Neural crest cell (in vitro differentiated cells): Measurements from ENCODE around the gene REEP6. TPM values are rescaled to one million over a fixed set of nuclear protein-coding genes. Genes with fewer than 3 reads are reported as not detected.

Experiments
- DNase-seq: peaks from one replicate; pipeline ENCODE4 v3.0.0; 2021; ENCODE audit warnings: low read depth, mixed read lengths, low spot score
- H3K27ac Mint-ChIP-seq: one replicate; pipeline ENCODE4 v1.8.0; 2021; ENCODE audit warnings: mild to moderate bottlenecking, mixed read lengths; ENCODE audit not compliant: unreplicated experiment
- H3K27me3 Mint-ChIP-seq: 2 replicates; pipeline ENCODE4 v1.8.0; 2021; ENCODE audit warnings: low read depth, mild to moderate bottlenecking, mixed read lengths
- H3K36me3 Mint-ChIP-seq: 2 replicates; pipeline ENCODE4 v1.8.0; 2021; ENCODE audit warnings: low read depth, mild to moderate bottlenecking, mixed read lengths
- H3K4me1 Mint-ChIP-seq: 2 replicates; pipeline ENCODE4 v1.8.0; 2021; ENCODE audit warnings: mixed read lengths
- H3K4me3 Mint-ChIP-seq: one replicate; pipeline ENCODE4 v1.8.0; 2021; ENCODE audit warnings: mild to moderate bottlenecking, mixed read lengths
- H3K9me3 Mint-ChIP-seq: 2 replicates; pipeline ENCODE4 v1.8.0; 2021; ENCODE audit warnings: mixed read lengths
- CTCF ChIP-seq: fragments of 200-600 bp; sonication (generic); conservative IDR thresholded peaks from 2 replicates; pipeline ENCODE4 v1.5.0; 2021; ENCODE audit warnings: antibody characterized with exemption, mild to moderate bottlenecking
- total RNA-seq: library from RNA; stranded (reverse); gene quantifications from 2 replicates; pipeline ENCODE4 v1.2.1, GENCODE V29; 2021

REEP6 gene
- total RNA-seq, 1 donor from 2014 or later = 8.2 TPM

GRCh38 chr19:1492474-1493006 lies 1.6 kb downstream of the REEP6 start:
- peaks cover 23% of the 10 kb centered on the region for H3K27me3 Mint-ChIP-seq
- no peak overlapping the region for H3K27ac Mint-ChIP-seq
- H3K4me1 Mint-ChIP-seq = peaks cover 13% of the 10 kb centered on the region
- no peak for DNase-seq
- H3K9me3 Mint-ChIP-seq = no peaks in the 10 kb centered on the region
- peak overlapping the region; percentile 31 for H3K4me3 Mint-ChIP-seq
- TF ChIP-seq CTCF = no peak
- no peaks in the 10 kb centered on the region for H3K36me3 Mint-ChIP-seq

GRCh38 chr19:1494115-1494815 lies 3.3 kb downstream of the REEP6 start:
- Mint-ChIP-seq H3K9me3 (no peaks in the 10 kb centered on the region), H3K27me3 (peaks cover 23% of the 10 kb centered on the region)

GRCh38 chr19:1495051-1495798 lies 4.2 kb downstream of the REEP6 start:
- H3K4me3 Mint-ChIP-seq = no peak overlapping the region
- DNase-seq = no peak
- peaks cover 23% of the 10 kb centered on the region for H3K27me3 Mint-ChIP-seq
- H3K4me1 Mint-ChIP-seq = peaks cover 13% of the 10 kb centered on the region
- no peaks in the 10 kb centered on the region for H3K36me3 Mint-ChIP-seq
- TF ChIP-seq CTCF = no peak
- H3K27ac Mint-ChIP-seq = no peak overlapping the region
- H3K9me3 Mint-ChIP-seq = no peaks in the 10 kb centered on the region

More at GRCh38 chr19:1494115-1494815, 3.3 kb downstream of the REEP6 start:
- H3K4me3 Mint-ChIP-seq = peak overlapping the region; percentile 38
- TF ChIP-seq CTCF = no peak
- peaks cover 13% of the 10 kb centered on the region for H3K4me1 Mint-ChIP-seq
- H3K36me3 Mint-ChIP-seq = no peaks in the 10 kb centered on the region
- DNase-seq = no peak
- H3K27ac Mint-ChIP-seq = no peak overlapping the region

GRCh38 chr19:1495799-1496713 lies 5.1 kb downstream of the REEP6 start:
- no peak for TF ChIP-seq CTCF
- no peaks in the 10 kb centered on the region for H3K9me3 Mint-ChIP-seq
- H3K27ac Mint-ChIP-seq = no peak overlapping the region
- DNase-seq = no peak
- peaks cover 19% of the 10 kb centered on the region for H3K27me3 Mint-ChIP-seq
- H3K4me3 Mint-ChIP-seq = no peak overlapping the region
- H3K4me1 Mint-ChIP-seq = peaks cover 8% of the 10 kb centered on the region
- H3K36me3 Mint-ChIP-seq = no peaks in the 10 kb centered on the region
